Kidney (tissue), 14 donors: ENCODE results near the gene SLC4A2. TPM values are rescaled to one million over a fixed set of nuclear protein-coding genes. Genes with fewer than 3 reads are reported as not detected.

Experiments used
- DNase-seq, 5 donors: peaks; one replicate each; pipeline ENCODE4 v3.0.0-alpha.2; 2013 to 2020
- FAIRE-seq: peaks from 2 replicates; lab custom pipeline; 2012; peaks lifted over from hg19 to GRCh38; lab: Jason Lieb, UNC
- H3K27ac ChIP-seq, 2 donors: one replicate each; pipeline ENCODE4 v1.7.0; 2013; ENCODE audit warnings: low read depth in 2 of 2, low read length in 2 of 2, inconsistent platforms in 1 of 2
- H3K27me3 ChIP-seq: one replicate; pipeline ENCODE4 v1.7.1; 2013; ENCODE audit warnings: low read length, inconsistent platforms; ENCODE audit not compliant: control insufficient read depth, insufficient read depth
- H3K36me3 ChIP-seq, 3 donors: one replicate each; pipeline versions ENCODE4 v1.7.0 to v1.7.1; 2013; ENCODE audit warnings: low read length in 3 of 3, control low read depth in 1 of 3, inconsistent platforms in 1 of 3; ENCODE audit not compliant: insufficient read depth in 3 of 3, control insufficient read depth in 2 of 3
- H3K4me1 ChIP-seq, 3 donors: one replicate each; pipeline versions ENCODE4 v1.7.0 to v1.7.1; 2013; ENCODE audit warnings: low read length in 3 of 3, inconsistent platforms in 1 of 3, low read depth in 1 of 3; ENCODE audit not compliant: control insufficient read depth in 2 of 3, insufficient read depth in 2 of 3
- H3K4me3 ChIP-seq, 3 donors: one replicate each; pipeline versions ENCODE4 v1.7.0 to v1.8.1; 2013; ENCODE audit warnings: low read length in 3 of 3, control low read depth in 1 of 3, inconsistent platforms in 1 of 3
- H3K9ac ChIP-seq, 3 donors: one replicate each; pipeline versions ENCODE4 v1.7.0 to v1.7.1; 2013; ENCODE audit warnings: low read length in 3 of 3, control low read depth in 1 of 3, inconsistent platforms in 1 of 3
- H3K9me3 ChIP-seq, 3 donors: one replicate each; pipeline versions ENCODE4 v1.7.0 to v1.7.1; 2013; ENCODE audit warnings: low read length in 3 of 3, control low read depth in 1 of 3, inconsistent platforms in 1 of 3; ENCODE audit not compliant: control insufficient read depth in 2 of 3, insufficient read depth in 1 of 3
- CTCF ChIP-seq: IDR thresholded peaks from 3 replicates; pipeline ENCODE4 v1.5.1; 2012; ENCODE audit warnings: mild to moderate bottlenecking, moderate library complexity, borderline replicate concordance; ENCODE audit not compliant: insufficient read depth; ENCODE audit errors: extremely low read depth
- intact Hi-C: fragments of 100-400 bp; cut with DNase I; formaldehyde crosslinking; loops from one replicate; pipeline ENCODE4 v1.11.1; 2022
- polyA plus RNA-seq: library from polyadenylated mRNA; stranded (reverse); fragments of 350-450 nt; fragmentation: Illumina TruSeq; extraction: RNeasy Lipid Tissue Mini Kit (QIAGEN cat#74804); gene quantifications from one replicate; pipeline ENCODE4 v1.2.3, GENCODE V29; 2014; ENCODE audit warnings: low read depth, low replicate concordance; ENCODE audit not compliant: insufficient read depth
- total RNA-seq: library from RNA; stranded (reverse); fragmentation: NEBNext Ultra II Directional; extraction: Animal tissue kit (Norgen Biotek cat#: 25700); gene quantifications from one replicate; pipeline ENCODE4 v1.2.1, GENCODE V29; 2021
- donor health status: control.
- donor health status: control.
- donor health status: control.
- donor health status: control.
- donor health status: control.
- donor health status: DM: yes; HTN: yes; CAD: no.
- donor health status: Normal renal cell carcinoma (clear cell type).

Gene SLC4A2
- total and polyA plus RNA-seq, 2 donors from 2014 or later, result 104 to 150 TPM

GRCh38 chr7:151014950-151015349, 44.4 kb upstream of the SLC4A2 start:
- no peak for TF ChIP-seq CTCF
- no peak overlapping the region for H3K27ac ChIP-seq
- DNase-seq, result no peak
- peaks cover 0 to 28% (median 0%) of the 10 kb centered on the region in 3 donors for H3K4me1 ChIP-seq
- intact Hi-C loops, result no loop called here
- H3K27me3 ChIP-seq, result peaks cover 7% of the 10 kb centered on the region
- H3K9me3 ChIP-seq, result no peaks in the 10 kb centered on the region
- no peaks in the 10 kb centered on the region for H3K36me3 ChIP-seq
- no peak overlapping the region for H3K4me3 ChIP-seq
- no peak for FAIRE-seq
- no peak overlapping the region for H3K9ac ChIP-seq

GRCh38 chr7:151015967-151016366, 43.4 kb upstream of the SLC4A2 start:
- FAIRE-seq, result no peak
- intact Hi-C loops, result no loop called here
- peaks cover 0 to 28% (median 0%) of the 10 kb centered on the region in 3 donors for H3K4me1 ChIP-seq

DNA sequence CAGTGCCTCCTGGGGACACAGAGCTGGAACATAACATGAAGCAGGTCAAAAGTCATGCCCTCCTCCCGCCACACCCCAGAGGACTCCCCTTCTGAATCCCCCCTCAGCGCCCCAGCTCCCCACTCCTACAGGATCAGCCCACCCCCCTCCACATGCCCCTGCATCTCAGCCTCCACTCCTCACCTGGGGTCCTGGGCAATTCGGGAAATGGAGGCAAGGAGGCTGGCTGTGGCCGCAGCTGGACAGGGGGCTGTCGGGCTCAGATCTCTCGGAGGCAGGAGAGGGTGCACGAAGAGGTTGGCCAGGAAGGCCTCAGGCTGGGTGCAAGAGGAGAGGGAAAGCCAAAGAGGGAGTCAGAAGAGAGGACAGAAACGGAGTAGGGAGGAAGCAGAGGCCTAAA, 42.9 kb upstream of the SLC4A2 start:
- TF ChIP-seq CTCF, result no peak
- FAIRE-seq (no peak), DNase-seq (no peak)
- intact Hi-C loops, result no loop called here
- Histone ChIP-seq H3K9me3 (no peaks in the 10 kb centered on the region), H3K27me3 (peaks cover 7% of the 10 kb centered on the region), H3K27ac (no peak overlapping the region), H3K9ac (no peak overlapping the region), H3K36me3 (no peaks in the 10 kb centered on the region), H3K4me3 (no peak overlapping the region), H3K4me1 (peaks cover 0 to 28% (median 0%) of the 10 kb centered on the region in 3 donors)

More at GRCh38 chr7:151015967-151016366, 43.4 kb upstream of the SLC4A2 start:
- Histone ChIP-seq H3K4me3 (no peak overlapping the region), H3K27me3 (peaks cover 7% of the 10 kb centered on the region), H3K9me3 (no peaks in the 10 kb centered on the region), H3K36me3 (no peaks in the 10 kb centered on the region), H3K9ac (no peak overlapping the region), H3K27ac (no peak overlapping the region)
- DNase-seq, result no peak
- TF ChIP-seq CTCF, result no peak

- no peaks in the 10 kb centered on the region for H3K9me3 ChIP-seq
- H3K36me3 ChIP-seq, result no peaks in the 10 kb centered on the region
- H3K4me1 ChIP-seq, result peaks cover 0 to 28% (median 0%) of the 10 kb centered on the region in 3 donors
- no peak for FAIRE-seq
- H3K27ac ChIP-seq, result no peak overlapping the region
- intact Hi-C loops, result no loop called here
- no peak overlapping the region for H3K4me3 ChIP-seq
- DNase-seq, result peak in 1 of 5 donors; percentile 71
- no peak overlapping the region for H3K9ac ChIP-seq
- H3K27me3 ChIP-seq, result peaks cover 7% of the 10 kb centered on the region
- no peak for TF ChIP-seq CTCF
Observed at GRCh38 chr7:151016942-151017341, 42.4 kb upstream of the SLC4A2 start.
